ENCODE results near the gene BCL2L11.

- TF ChIP-seq, protein P1, sequence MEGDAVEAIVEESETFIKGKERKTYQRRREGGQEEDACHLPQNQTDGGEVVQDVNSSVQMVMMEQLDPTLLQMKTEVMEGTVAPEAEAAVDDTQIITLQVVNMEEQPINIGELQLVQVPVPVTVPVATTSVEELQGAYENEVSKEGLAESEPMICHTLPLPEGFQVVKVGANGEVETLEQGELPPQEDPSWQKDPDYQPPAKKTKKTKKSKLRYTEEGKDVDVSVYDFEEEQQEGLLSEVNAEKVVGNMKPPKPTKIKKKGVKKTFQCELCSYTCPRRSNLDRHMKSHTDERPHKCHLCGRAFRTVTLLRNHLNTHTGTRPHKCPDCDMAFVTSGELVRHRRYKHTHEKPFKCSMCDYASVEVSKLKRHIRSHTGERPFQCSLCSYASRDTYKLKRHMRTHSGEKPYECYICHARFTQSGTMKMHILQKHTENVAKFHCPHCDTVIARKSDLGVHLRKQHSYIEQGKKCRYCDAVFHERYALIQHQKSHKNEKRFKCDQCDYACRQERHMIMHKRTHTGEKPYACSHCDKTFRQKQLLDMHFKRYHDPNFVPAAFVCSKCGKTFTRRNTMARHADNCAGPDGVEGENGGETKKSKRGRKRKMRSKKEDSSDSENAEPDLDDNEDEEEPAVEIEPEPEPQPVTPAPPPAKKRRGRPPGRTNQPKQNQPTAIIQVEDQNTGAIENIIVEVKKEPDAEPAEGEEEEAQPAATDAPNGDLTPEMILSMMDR (IDR thresholded peaks at IDR 0.05; ENCODE audit: insufficient read depth, low read length) = no peak
- TF ChIP-seq, protein P2, sequence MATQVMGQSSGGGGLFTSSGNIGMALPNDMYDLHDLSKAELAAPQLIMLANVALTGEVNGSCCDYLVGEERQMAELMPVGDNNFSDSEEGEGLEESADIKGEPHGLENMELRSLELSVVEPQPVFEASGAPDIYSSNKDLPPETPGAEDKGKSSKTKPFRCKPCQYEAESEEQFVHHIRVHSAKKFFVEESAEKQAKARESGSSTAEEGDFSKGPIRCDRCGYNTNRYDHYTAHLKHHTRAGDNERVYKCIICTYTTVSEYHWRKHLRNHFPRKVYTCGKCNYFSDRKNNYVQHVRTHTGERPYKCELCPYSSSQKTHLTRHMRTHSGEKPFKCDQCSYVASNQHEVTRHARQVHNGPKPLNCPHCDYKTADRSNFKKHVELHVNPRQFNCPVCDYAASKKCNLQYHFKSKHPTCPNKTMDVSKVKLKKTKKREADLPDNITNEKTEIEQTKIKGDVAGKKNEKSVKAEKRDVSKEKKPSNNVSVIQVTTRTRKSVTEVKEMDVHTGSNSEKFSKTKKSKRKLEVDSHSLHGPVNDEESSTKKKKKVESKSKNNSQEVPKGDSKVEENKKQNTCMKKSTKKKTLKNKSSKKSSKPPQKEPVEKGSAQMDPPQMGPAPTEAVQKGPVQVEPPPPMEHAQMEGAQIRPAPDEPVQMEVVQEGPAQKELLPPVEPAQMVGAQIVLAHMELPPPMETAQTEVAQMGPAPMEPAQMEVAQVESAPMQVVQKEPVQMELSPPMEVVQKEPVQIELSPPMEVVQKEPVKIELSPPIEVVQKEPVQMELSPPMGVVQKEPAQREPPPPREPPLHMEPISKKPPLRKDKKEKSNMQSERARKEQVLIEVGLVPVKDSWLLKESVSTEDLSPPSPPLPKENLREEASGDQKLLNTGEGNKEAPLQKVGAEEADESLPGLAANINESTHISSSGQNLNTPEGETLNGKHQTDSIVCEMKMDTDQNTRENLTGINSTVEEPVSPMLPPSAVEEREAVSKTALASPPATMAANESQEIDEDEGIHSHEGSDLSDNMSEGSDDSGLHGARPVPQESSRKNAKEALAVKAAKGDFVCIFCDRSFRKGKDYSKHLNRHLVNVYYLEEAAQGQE (IDR thresholded peaks at IDR 0.05; ENCODE audit: insufficient replicate concordance, low read depth) = no peak
- no peak for TF ChIP-seq POLR2AphosphoS5 (IDR thresholded peaks at IDR 0.05; ENCODE audit: low read depth)
Observed at GRCh38 chr2:111157071-111157661, 36.5 kb downstream of the BCL2L11 start.

Measured in HL-60 (cell line).